Activated CD4-positive, alpha-beta T cell treated with anti-CD3 and anti-CD28 coated beads for 48 hours (primary cell): ENCODE results near the gene NPC1L1.
A peak's percentile ranks its signal among the peaks of the same experiment; 100 is the strongest.

Source experiments
- DNase-seq: peaks from one replicate; pipeline ENCODE4 v3.0.0-alpha.2; 2020

NPC1L1 gene

GRCh38 chr7:44469461-44470134, 71.5 kb downstream of the NPC1L1 start:
- no peak for DNase-seq

DNA sequence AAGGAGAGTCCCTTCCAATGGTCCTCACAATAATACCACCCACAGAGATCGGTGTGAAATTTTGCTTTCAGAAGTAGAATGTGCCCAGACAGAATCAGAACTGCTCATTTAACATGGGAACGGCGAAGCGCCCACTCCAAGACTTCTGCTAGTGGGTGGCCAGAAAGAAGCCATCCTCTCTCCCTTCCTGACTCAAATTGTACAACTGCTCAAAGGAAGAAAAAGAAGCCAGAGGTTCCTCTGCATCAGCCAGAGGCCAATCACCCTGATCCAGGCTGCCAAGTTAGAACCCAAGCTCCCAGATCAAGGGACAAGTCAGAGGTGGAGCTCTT, 73.9 kb downstream of the NPC1L1 start:
- no peak for DNase-seq

DNA sequence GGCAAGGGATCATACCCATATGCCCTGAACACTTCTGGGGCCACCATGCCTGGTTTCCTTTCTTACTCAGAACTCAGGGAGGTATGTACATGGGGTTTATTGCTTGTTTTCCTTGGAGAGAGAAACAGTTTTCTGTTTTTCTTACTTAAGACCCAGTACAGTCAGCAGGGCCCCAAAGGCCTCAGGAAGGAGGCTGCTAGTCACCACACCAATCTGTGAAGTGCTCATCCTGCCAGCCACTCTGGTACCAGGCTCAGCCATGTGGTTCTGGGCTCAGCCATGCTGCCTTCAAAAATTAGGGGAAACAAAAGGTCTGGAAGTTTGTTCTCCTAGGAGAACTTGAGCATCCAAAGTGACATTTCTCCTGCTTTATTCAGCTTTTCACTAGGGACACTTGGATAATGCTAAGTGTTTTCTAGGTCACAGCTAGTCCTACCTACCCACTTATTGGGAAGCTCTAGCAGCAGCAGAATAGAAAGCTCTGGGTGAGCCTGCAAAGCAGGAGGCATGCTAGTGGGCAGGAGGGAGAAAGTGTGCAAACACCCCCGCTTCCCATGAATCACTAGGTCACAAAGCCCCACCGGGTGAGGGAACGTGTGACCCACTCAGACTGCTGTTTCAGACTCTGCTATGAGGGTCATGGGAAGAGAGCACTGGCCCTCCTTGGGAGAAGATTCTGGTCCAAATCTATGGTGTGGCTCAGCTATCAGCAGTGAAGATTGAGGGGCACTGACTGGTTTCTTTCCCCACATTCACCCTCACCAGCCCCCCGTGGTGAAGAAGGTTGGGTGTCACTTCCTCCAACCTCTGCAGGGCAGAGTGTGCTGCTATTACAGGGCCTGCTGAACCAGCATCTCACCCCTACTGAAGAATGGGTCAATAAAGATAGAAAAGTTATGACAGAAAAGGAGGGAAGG, 74.6 kb downstream of the NPC1L1 start:
- peak; percentile 22 for DNase-seq

DNA sequence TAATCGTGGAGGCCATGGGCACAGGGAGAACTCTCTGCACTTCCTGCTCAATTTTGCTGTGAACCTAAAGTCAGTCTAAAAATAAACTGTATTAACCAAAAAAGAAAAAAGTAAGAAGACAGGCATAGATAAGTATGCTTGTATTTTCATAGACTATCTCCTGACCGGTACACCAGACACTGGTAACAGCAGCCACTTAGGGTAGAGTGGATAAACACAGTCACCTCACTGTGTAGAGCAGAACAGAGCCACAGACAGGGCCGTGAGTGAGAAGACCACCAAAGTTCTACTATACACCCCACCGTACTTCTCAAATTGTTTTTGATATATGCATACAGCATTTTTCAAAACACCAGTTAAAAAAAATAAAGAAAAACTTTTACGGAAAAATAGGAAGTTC, 75.6 kb downstream of the NPC1L1 start:
- no peak for DNase-seq

GRCh38 chr7:44463169-44463808, 77.8 kb downstream of the NPC1L1 start:
- DNase-seq = no peak
